Panc1 (cell line): ENCODE results near the gene SLC22A25.

Experiments
- SIN3A ChIP-seq: IDR thresholded peaks from 2 replicates; pipeline ENCODE4 v1.6.1; 2012; ENCODE audit warnings: low read depth, mild to moderate bottlenecking, low read length, moderate library complexity, borderline replicate concordance; ENCODE audit not compliant: insufficient read depth
- TF ChIP-seq, protein P1 (sequence below): fragments of 450-650 bp; IDR thresholded peaks from 2 replicates; pipeline ENCODE4 v1.5.1; 2017; ENCODE audit warnings: mild to moderate bottlenecking
- TF ChIP-seq, protein P2 (sequence below), 2 experiments: IDR thresholded peaks; 2 replicates each; pipeline ENCODE4 v1.6.1; 2011 to 2012; ENCODE audit warnings: low read depth in 2 of 2, control low read depth in 1 of 2, low read length in 1 of 2, mild to moderate bottlenecking in 1 of 2, moderate library complexity in 1 of 2; ENCODE audit not compliant: insufficient read depth in 1 of 2

DNA sequence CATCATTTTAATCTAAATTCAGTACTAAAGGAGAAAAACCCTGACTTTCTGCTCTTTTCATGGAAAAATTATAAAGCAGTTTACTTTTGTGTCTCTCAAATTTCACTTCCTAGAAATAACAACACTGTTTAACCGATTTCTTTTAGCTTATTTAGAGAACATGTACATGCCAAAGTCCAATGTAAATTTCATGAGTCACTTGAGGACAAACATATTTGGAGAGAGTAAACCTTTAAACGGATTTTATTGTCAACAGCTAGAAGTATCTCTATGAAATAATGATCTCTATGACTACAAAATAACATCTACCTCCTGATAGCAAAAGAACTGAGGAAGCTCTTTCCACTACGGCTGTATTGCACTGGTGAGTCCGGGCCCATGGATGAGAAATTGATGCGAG is 46.3 kb upstream of the SLC22A25 start:
- TF ChIP-seq, protein P1, sequence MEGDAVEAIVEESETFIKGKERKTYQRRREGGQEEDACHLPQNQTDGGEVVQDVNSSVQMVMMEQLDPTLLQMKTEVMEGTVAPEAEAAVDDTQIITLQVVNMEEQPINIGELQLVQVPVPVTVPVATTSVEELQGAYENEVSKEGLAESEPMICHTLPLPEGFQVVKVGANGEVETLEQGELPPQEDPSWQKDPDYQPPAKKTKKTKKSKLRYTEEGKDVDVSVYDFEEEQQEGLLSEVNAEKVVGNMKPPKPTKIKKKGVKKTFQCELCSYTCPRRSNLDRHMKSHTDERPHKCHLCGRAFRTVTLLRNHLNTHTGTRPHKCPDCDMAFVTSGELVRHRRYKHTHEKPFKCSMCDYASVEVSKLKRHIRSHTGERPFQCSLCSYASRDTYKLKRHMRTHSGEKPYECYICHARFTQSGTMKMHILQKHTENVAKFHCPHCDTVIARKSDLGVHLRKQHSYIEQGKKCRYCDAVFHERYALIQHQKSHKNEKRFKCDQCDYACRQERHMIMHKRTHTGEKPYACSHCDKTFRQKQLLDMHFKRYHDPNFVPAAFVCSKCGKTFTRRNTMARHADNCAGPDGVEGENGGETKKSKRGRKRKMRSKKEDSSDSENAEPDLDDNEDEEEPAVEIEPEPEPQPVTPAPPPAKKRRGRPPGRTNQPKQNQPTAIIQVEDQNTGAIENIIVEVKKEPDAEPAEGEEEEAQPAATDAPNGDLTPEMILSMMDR, result no peak
- TF ChIP-seq SIN3A, result no peak
- TF ChIP-seq, protein P2, sequence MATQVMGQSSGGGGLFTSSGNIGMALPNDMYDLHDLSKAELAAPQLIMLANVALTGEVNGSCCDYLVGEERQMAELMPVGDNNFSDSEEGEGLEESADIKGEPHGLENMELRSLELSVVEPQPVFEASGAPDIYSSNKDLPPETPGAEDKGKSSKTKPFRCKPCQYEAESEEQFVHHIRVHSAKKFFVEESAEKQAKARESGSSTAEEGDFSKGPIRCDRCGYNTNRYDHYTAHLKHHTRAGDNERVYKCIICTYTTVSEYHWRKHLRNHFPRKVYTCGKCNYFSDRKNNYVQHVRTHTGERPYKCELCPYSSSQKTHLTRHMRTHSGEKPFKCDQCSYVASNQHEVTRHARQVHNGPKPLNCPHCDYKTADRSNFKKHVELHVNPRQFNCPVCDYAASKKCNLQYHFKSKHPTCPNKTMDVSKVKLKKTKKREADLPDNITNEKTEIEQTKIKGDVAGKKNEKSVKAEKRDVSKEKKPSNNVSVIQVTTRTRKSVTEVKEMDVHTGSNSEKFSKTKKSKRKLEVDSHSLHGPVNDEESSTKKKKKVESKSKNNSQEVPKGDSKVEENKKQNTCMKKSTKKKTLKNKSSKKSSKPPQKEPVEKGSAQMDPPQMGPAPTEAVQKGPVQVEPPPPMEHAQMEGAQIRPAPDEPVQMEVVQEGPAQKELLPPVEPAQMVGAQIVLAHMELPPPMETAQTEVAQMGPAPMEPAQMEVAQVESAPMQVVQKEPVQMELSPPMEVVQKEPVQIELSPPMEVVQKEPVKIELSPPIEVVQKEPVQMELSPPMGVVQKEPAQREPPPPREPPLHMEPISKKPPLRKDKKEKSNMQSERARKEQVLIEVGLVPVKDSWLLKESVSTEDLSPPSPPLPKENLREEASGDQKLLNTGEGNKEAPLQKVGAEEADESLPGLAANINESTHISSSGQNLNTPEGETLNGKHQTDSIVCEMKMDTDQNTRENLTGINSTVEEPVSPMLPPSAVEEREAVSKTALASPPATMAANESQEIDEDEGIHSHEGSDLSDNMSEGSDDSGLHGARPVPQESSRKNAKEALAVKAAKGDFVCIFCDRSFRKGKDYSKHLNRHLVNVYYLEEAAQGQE (IDR thresholded peaks at IDR 0.05; ENCODE audit: insufficient read depth in 1 of 2, low read depth in 2 of 2, low read length in 1 of 2), result no peak
